ENCODE results near the gene LNX2.

The LNX2 gene

DNA sequence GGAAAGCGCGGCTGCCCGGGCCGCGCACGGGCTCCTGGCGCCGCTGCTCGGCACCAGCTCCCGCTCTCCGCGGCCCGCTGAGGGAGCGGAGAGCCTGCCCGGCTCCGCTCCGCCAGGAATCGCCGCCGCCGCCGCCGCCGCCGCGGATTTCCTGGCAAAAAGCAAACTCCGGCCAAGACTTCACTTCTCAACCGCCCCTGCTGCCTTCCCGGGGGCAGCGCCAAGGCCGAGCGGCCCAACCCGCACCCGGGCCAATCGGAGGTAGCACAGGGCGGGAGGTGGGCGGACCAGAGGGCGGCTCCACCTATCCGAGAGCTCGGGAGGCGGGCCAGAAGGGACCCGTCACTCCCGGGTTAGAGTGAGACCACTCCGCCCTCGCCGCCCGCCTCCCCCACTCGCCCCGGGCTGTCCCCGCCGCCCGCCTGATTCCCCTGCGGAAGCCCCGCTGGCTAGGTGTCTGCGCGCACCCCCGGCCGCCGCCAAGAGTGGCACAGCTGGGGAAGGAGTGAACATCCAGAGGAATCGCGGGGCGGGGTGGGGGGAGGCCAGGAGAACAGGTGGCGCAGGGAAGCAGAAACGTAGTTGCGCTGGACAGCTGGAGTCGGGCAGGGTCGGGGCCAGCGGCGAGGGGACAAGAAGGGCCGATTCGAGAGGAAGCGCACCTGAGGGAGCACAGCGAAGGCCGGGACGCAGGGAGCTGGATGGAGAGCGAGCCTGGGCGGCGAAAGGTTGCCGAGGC lies at the start of gene LNX2:
TSS of gene LNX2 (minus strand) at position 153 of the 739 bp plus-strand sequence. CDS start 38,826 bp downstream, outside the sequence.
- DNase-seq: peak; percentile 93

DNA sequence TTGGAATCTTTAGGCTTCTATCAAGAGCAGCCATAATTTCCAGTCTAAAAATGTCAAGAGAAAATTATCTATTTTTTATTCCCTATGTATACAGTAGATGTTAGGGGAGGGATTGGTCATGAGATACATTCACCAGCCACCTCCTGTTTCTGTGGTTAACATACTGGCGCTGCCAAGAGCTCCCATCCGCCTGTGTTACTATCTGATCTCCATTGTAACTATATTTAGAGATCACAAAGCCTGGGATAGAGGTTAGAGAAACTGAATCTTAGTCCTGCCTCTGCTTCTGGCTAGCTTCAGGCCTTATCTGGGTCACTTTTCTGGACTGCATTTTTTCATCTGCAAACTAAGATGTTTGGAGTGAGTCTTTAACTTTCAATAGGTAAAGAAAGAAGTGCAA lies 47.6 kb upstream of the LNX2 start:
- DNase-seq: no peak

DNA sequence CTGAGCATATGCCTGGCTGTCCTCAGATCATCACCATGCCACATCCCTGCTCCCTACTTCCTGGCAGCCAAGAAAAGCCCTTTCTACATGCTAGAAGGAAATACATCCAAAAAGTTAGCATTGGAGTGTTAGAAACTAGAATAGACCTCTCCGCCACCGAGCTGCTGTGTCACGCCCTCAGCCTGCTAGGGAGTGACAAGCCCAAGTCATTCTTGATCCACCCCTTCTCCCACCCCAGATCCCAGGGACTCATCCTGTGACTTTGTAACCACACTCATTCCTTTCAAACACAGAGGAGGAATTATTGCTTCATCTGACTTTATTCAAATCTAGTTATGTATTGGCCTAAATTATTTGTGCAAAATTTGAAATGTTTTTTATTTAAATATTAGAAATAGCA lies 46.6 kb upstream of the LNX2 start:
- DNase-seq: no peak

DNA sequence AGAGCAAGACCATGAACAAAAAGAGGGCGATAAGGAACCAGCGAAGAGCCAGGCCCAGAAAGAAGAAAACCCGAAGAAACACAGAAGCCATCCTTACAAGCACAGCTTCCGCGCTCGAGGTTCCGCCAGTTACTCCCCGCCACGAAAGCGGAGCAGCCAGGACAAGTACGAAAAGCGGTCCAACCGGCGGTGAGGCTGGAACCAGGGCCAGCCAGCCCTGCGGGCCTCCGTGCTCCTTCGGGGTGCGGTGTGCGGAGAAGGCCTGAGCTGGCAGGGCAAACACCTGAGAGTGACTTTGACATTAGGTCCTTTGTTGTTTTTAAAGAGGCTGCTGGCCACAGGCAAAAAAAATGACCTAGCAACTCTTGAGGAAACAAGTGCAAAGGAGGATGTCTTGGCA lies 45.4 kb upstream of the LNX2 start:
- no peak for DNase-seq

DNA sequence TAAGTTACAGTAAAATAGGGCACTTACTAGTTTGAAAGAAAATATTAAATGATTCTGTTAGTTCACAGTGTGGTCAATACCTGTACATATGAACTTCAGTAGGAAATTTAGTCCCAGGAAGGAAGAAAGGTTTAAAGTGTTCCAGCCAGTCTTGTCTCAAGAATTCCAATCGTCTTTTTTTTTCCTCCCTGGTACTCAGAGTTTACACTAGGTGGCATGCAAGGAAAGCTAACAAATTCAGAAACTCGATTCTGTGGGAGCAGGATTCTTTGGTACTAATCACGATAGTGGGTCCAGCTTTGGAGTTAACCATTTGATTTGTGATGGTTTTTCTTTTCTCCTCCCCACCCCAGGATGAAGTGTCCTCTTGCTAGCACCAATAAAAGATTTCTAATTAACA lies 45.0 kb upstream of the LNX2 start:
- DNase-seq: no peak

DNA sequence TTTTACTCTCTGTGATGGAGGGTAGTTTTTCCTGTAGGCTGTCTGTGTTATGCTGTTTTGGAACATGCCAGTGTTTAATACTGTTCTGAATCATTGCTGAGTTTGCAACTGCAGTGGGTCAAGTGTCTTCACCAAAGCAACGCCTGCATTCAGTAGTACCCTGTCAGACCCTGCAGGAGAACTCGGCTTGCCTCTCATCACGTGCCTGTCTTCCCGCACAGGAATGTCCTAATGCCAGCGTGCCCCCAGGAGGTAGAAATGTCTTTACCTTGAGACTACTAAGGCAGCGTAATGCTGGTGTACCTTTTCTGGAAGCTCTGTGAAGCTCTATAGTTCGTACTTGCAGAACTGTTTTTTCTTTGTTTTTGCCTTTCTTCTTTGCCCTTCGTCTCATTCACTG lies 43.6 kb upstream of the LNX2 start:
- no peak for DNase-seq

DNA sequence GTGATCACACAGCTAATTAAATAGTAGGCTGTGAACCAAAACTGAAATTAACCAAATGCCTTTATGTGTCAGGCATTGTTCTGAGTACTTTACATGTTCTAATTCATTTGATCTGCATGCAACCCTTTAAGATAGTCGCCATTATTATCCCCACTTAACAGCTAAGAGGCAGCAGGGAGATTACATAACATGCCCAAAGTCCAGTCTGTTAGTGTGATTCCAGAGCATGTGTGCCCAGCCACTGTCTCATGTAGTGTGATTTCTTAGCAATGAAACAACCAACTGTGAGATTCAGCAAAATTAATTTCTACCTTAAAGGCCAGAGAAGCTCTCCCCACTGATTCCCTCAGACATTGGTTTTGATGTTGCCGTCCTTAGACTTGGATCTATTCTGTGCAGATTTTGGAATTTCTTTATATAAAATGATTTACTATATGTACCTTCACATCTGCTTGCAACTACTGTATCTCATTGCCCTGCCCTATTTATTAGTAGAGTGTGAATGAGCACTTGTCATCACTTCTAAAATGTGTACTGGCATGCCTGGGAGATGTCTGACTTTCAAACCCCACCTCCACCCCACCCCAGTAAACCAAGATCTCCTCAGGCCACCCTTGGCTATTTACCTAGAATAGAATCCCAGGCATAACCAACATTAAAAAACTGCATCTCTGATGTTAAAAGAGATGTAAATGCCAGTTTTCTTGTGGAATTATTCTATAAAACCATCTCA lies 42.6 kb upstream of the LNX2 start:
- DNase-seq: no peak

DNA sequence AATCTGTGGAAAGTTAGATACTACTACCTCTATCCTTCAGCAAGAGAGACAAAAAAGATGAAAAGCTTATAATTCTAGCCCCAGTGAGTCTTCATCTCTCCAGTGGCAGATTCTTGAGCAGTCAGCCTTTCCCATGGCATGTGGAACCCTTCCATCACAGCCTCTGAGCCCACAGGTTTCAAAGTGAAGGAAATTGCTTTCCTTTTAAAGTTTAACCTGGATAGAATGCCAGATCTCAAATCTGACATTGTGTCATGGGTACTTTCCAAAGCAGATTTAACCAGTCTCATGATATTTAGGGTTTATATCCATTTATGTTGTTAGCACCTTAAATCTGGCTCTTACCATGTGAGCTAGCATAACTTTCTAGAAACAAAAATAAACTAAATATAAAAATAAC lies 40.7 kb upstream of the LNX2 start:
- no peak for DNase-seq

DNA sequence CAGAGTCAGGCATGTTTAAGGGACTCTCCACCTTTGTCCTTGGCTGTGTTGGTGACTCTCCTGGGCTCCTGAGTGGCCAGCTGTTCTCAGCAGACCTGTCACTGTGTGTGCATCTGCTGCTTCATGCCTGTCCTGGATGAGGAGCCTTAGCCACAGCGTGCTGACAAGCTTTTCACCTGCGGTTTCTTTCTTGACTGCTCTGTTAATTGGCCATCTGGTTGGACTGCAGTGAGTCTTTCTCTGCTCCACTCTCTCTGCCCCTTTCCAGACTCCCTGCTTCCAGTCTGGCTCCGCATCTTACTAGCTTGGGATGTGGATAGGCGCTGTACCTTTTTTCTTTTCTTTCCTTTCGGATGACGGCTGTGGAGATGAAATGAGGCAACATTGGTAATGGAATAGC lies 40.2 kb upstream of the LNX2 start:
- no peak for DNase-seq

DNA sequence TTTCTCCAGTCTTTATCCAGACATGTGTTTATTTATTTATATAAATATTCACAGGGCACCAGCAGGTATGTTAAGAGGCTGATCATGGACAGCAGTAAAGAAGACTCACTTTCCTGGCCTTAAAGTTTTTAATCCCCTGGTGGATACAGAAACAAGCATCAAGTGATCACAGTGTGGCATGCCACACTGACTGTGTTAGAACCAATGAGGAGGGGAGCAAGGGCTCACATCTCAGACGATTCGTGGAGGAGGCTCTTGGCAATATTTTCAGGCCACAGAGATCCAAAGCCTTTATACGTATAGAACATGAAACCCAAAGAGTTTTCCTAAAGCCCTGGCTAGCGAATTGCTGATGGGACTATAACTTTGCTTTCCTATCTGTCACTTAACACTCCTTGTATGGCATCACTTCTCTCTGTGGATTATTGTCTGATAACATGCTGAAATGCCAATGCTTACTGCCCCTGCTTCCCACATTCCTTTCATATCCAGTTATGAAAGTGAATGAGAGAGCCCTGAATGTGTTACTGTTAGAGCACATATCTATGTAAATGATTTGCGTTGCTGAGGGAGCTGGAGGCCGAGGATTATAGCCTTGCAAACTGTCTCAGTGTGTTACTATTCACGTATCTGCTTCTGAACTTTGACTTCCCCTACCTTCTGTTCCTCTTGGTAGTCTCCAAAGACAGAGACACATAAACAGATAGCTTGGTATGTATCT lies 39.0 kb upstream of the LNX2 start:
- DNase-seq: no peak

DNA sequence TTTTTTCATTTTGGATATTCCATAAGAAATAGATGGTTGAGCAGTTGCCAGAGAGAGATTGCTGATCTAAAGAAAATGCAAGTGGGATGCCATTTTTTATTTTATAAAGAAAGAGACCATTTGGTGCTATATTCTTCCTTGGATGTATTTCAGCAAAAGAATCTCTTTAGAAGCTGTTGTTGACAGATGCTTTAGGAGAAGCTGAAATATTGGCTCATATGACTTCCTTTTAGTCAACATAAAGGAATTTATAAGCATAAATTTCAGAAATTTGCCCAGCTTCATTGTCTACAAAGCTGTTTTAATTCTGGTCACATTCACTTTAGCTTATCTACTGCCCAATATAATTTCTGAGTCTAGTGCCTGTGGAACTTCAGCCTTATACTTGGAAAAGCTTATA lies 38.2 kb upstream of the LNX2 start:
- DNase-seq: no peak

DNA sequence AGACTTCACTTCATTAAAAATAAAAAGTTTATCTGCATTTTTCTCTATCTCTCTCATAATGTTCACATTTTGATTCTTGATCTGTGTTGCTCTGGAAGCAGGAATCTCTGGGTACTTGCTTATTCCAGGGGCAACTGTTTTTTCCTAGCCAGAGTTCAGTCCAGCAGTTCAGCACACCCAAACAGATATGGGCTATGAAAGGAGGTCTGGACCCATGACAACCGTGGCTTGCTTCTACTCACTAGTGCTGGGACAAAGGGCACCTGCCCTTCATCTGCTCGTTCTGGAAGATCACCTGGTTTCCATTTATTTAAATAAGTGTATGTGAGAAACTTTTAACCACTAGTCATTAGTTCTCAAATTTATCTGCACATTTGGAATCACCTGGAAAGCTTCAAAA lies 37.4 kb upstream of the LNX2 start:
- DNase-seq: no peak

DNA sequence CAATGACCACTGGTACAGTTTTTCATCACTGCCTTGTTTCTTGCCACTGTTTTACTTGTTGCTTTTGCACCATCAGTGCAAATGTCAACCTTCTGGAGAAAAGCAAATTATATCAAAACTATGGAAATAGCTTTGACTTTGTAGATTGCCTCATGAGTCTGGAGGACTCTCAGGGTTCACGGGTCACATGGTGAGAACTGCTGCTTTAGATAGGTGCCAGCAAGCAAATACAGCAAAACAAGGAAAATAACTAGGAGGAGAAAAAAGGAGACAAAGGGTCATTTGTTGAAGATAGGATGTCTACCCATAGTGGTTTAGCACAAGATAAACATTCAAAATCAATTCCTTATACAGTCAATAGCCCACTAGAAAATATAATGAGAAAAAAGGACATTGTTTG lies 34.5 kb upstream of the LNX2 start:
- no peak for DNase-seq

DNA sequence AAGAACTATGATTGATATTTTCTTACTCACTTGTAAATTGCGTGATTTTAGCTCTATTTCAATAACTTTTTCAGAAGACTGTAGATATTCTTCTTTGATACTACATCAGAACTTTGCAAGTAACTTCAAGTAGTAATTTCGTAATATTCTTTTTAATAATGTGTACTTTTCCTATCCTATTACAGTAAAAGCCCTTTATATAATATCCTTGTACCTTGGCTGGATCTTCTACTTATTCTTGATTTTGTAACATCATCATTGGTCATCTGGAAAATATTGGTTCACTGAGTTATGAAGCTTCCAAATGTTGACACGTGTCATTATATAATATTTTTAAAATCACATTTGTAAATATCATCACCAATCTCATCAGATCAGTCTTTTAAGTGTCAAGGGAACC lies 33.7 kb upstream of the LNX2 start:
- DNase-seq: no peak

DNA sequence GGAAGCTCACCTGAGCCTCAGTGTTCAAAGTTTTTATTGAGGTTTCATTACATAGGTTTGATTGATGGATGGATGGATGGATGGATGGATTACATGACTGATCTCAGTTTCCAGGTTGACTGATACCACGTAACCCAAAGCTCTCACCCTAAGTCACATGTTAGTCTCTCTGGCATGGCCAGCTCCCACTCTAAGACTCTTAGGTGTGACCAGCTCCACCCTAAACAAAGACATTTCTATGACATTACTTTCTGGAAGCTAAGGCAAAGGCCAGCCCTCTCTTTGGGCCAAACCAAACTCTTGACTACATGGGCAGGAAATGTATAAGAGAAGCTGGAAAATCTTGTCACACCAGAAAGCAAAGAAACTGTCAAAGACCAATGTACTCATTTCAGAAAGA lies 30.0 kb upstream of the LNX2 start:
- no peak for DNase-seq

DNA sequence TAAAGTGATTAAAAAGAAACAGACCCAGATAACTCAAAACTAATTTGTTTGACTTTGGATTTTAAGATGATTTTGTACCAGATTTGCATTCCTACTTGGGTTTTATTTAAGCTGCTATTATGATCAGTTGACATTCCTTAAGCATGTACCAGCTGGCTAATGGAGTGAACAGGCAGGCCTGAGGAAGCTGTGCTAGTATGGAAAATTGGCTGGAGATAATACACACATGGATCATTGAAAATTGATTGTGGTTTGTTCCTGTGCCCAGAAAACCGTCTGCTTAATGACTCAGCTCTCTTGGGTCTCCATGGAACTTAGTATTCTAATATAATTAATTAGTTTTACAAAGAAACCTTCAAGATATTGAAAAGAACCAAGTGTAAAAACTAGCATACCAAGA lies 24.0 kb upstream of the LNX2 start:
- no peak for DNase-seq

DNA sequence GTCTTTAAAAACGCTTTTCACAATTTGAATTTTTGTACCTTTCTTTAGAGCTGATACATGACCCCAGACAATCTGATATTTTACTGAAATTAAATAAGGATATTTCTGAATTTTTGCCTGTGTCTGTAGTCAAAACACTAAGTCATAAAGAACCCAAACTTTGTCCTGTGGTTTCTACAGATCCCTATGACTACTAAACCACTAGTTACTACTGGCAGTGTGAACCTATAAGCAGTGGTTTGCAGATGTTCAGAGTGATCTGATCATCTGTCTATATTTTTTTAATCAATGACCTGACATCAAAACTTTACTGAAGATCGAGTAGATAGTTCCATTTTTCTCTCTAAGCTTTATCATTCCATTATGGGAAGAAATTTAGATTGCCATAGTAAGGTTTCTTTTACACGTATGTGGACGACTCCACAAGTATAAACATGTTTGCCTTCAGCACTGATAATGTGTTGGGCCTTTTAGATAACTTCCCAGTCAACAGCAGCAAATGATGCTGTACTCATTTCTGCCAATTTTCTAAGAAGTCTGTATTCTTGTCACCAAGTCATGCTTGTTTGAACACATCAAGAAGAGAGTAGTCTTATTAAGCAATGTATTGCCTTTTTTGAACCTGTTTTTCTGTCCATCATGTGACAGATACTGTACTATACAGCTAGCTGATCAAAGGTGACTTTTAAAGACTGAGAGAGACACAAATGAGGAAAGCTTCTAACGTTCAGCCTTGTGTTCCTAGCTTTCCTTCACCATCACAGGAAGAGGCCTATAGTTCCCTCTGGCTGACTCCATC lies 23.2 kb upstream of the LNX2 start:
- DNase-seq: no peak

DNA sequence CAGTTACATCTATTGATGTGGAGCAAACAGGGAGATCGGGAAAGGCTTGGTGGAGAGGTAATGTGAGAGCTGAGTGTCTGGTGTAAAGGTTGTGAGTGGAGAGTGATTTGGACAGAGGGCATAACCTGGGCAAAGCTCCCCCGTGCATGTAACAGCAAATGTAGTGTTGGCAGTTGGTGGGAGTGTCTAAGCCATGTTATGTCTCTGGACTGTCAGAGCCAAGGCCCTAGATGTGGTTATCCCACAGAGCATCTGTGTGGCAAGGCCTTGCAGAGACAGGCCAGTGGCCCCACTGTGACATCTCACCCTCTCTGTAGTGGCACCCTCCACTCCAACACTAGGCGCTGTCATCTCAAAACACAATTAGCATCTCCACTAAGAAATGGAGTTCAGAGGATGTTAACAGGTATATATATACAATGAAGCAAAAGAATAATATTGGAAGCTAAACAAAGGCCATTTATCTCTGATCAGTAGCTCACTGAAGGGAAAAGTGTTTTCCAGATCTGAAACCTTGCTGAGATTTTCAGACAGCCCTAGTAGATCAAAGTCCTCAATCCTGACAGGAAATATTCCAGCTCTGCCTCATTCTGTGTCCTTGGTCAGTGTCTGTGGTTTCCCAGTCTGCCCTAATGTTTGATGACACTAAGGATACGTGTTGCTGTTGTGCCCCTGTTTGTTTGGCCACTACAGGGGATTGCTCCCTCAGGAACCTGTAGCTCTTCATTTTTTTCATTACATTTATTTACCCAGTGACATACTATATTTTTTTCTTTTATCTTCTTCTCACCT lies 21.6 kb upstream of the LNX2 start:
- DNase-seq: no peak

DNA sequence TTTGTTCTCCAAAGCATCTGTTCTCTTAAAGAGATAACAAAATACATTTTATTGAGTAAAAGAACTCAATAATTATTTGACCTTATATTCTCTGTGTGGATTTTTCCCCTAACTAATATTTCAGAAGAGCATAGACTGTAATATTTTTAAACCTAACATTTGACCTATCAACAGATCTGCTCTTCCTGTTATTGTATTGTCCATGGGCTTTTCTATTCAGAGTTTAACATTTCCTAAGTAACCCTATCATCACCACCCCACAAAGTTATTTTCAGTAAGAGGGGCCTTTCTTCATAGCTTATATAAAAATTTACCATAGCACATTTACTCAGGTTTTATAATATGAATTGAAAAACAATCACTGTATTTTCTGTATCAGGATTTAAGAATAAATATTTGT lies 18.9 kb upstream of the LNX2 start:
- no peak for DNase-seq

DNA sequence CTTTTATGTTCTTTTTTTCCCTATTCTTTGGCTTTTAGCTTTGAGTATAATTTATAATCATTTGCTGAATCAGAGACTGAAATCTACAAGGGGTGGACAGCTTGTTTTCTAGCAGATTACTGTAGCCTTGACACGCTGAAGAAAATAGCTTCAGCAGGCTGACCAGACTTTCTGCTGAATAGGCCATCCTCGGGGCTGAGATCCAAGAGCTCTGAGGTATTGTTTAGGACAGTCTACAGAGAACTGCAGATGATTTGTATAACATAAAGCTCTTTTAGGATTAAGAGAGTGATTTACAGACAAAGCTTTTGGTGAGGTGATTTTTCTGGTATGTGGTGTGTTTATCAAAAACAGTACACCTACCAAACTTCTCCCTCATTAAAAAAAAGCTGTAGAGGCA lies 18.2 kb upstream of the LNX2 start:
- DNase-seq: no peak

DNA sequence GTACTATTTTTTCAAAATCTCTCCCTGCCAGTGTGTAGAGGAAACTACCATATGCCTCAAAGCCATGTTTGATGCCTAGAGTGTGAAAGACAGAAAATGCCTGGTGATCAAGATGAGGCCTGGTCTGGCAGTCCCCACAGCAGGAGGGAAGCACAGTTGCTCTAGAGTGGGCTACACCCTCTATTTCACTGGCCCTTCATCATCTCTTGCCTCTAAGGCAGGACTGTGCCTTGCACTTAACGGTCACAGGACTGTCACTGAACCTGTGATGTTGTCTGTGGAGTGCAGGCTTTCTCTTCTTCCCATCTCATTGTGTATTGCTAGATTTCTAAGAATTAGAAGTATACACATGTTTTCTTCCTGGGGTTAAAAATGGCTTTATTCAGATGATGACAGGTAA lies 17.7 kb upstream of the LNX2 start:
- DNase-seq: no peak

DNA sequence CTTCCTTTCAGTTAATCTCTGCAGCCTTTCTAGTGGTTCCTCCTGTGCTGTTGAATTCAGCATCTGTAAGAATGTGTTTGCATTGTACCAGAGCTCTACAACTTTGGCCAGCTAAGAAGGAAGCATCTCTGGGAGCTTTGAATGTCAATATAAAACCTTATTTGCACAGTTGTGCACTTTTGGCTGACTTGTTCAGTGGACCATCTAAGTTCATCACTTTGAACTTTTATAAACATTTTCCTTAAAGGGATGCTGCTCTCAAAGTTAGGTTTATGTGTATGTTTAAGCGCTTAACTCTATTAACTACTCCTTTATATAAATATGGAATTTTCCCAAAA lies 16.9 kb upstream of the LNX2 start:
- DNase-seq: no peak
